HUES6 (cell line): Measurements from ENCODE around the gene CDH2.

Source experiments
- H3K27ac ChIP-seq: 2 replicates; pipeline ENCODE4 v1.7.0; 2013; ENCODE audit warnings: low read depth, mild to moderate bottlenecking, low read length, inconsistent platforms
- H3K27me3 ChIP-seq: 2 replicates; pipeline ENCODE4 v1.6.1; 2013; ENCODE audit warnings: low read length; ENCODE audit not compliant: control insufficient read depth, insufficient read depth
- H3K36me3 ChIP-seq: 2 replicates; pipeline ENCODE4 v1.6.1; 2013; ENCODE audit warnings: low read length; ENCODE audit not compliant: control insufficient read depth, insufficient read depth
- H3K4me1 ChIP-seq: 2 replicates; pipeline ENCODE4 v1.6.1; 2013; ENCODE audit warnings: low read length; ENCODE audit not compliant: control insufficient read depth, insufficient read depth
- H3K4me3 ChIP-seq: 2 replicates; pipeline ENCODE4 v1.5.1; 2013; ENCODE audit warnings: low read depth, low read length
- H3K9ac ChIP-seq: one replicate; pipeline ENCODE4 v1.6.1; 2013; ENCODE audit warnings: mild to moderate bottlenecking, low read length
- H3K9me3 ChIP-seq: 2 replicates; pipeline ENCODE4 v1.6.1; 2013; ENCODE audit warnings: low read depth, low read length; ENCODE audit not compliant: control insufficient read depth, insufficient read depth

The CDH2 gene

GRCh38 chr18:27959101-27959500, 217.8 kb downstream of the CDH2 start:
- no peaks in the 10 kb centered on the region for H3K4me1 ChIP-seq
- no peaks in the 10 kb centered on the region for H3K9me3 ChIP-seq
- peaks cover 34% of the 10 kb centered on the region; the same call in 1 of the 2 replicates for H3K36me3 ChIP-seq
- no peak overlapping the region for H3K9ac ChIP-seq
- no peaks in the 10 kb centered on the region for H3K27me3 ChIP-seq
- no peak overlapping the region for H3K4me3 ChIP-seq
- no peak overlapping the region for H3K27ac ChIP-seq

GRCh38 chr18:27956001-27956640, 220.8 kb downstream of the CDH2 start:
- peaks cover 19% of the 10 kb centered on the region; the same call in 1 of the 2 replicates for H3K36me3 ChIP-seq
- H3K9me3 ChIP-seq = no peaks in the 10 kb centered on the region
- no peak overlapping the region for H3K27ac ChIP-seq
- no peak overlapping the region for H3K4me3 ChIP-seq
- no peak overlapping the region for H3K9ac ChIP-seq
- H3K4me1 ChIP-seq = no peaks in the 10 kb centered on the region
- no peaks in the 10 kb centered on the region for H3K27me3 ChIP-seq

DNA sequence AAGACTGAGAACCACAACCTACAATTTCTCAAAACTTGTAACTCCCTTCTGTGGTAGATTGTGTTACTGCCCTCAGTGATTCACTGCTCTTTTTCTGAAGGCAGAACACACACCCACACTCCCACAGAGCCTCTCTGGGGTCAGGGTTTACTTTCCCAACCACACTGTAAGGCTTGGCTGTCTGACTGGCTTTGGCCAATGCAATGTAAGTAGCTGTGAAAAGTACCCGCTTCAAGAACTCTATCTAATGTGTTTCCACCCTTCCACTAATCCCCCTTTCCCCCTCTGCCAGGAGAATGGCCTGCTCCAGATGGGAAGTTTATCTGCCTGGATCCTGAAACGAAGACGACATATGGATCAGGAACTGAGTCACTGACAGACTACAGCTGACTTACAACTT, 222.7 kb downstream of the CDH2 start:
- Histone ChIP-seq H3K27ac (no peak overlapping the region), H3K9me3 (no peaks in the 10 kb centered on the region), H3K4me3 (no peak overlapping the region), H3K9ac (no peak overlapping the region), H3K27me3 (no peaks in the 10 kb centered on the region), H3K36me3 (peaks cover 9% of the 10 kb centered on the region), H3K4me1 (no peaks in the 10 kb centered on the region)

DNA sequence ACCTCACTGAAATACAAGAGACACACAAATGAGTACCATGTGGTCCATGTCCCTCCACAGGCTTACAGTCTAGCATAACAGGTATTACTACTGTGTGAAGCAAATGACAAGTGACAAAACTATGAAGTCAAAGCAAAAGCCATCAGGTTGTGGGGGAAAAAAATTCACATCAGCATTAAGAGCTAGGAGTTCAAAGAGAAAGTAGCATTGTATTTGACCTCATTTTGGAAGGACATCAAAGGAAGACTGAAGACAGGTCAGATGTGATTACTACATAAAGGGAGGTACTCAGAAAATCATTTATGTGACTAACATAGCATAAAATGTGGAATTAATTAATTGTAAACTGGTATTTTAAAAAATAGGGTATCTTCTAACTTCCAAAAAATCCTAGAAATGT, 224.2 kb downstream of the CDH2 start:
- Histone ChIP-seq H3K27ac (no peak overlapping the region), H3K9ac (no peak overlapping the region), H3K4me3 (no peak overlapping the region), H3K9me3 (no peaks in the 10 kb centered on the region), H3K36me3 (peaks cover 6% of the 10 kb centered on the region; the same call in 1 of the 2 replicates), H3K27me3 (no peaks in the 10 kb centered on the region), H3K4me1 (no peaks in the 10 kb centered on the region)

DNA sequence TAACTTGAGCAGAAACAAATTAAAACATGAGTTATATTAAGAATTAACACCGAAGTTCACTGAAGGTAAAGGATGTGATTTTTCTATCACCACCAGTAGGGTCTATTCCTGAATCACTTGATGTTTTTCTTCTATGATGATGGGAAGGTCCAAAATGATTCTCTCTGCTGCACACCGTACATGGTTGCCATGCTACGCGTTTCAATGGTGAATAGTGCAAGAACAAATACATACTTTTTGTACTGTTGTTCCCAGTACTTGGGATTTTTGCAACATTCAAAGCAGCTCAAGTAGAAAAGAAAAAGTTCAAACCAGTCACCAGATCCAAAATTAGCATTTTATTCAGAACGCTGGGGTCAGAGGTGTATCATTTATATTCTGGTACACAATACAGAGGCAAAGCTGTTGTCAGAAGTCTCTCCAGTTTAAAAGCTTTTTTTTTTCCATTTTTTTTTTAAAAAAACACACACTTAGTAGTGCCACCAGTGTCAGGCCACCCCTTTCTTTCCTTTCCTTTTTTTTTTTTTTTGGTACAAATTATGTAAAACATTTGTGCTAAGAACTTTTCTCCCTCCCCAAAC, 226.2 kb downstream of the CDH2 start:
- H3K4me3 ChIP-seq = no peak overlapping the region
- no peaks in the 10 kb centered on the region for H3K4me1 ChIP-seq
- no peaks in the 10 kb centered on the region for H3K27me3 ChIP-seq
- H3K36me3 ChIP-seq = peaks cover 4% of the 10 kb centered on the region; the same call in 1 of the 2 replicates
- H3K27ac ChIP-seq = no peak overlapping the region
- H3K9ac ChIP-seq = no peak overlapping the region
- no peaks in the 10 kb centered on the region for H3K9me3 ChIP-seq

DNA sequence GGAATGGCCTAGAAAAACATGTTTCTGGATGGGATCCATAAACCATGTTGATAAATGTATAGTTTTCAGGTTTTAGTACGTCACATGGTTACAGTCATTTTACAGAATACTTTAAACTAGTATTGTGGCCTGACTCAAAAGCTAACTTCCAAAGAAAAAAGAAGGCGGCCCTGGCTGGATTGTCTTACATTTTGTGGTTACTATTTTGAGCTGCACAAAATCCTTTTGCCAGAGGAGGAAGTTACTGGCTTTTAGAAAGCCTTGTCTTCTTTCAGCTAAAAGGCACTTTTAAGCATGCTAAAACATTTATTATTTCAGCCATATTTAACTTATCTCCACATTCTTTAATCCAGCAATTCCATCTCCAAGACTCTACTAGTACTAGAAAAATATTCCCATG, 227.9 kb downstream of the CDH2 start:
- Histone ChIP-seq H3K27ac (no peak overlapping the region), H3K9ac (no peak overlapping the region), H3K4me3 (no peak overlapping the region), H3K36me3 (peaks cover 4% of the 10 kb centered on the region; the same call in 1 of the 2 replicates), H3K4me1 (no peaks in the 10 kb centered on the region), H3K9me3 (no peaks in the 10 kb centered on the region), H3K27me3 (no peaks in the 10 kb centered on the region)

- H3K9me3 ChIP-seq = no peaks in the 10 kb centered on the region
- H3K4me1 ChIP-seq = peaks cover 3% of the 10 kb centered on the region; the same call in 1 of the 2 replicates
- no peaks in the 10 kb centered on the region for H3K36me3 ChIP-seq
- H3K9ac ChIP-seq = no peak overlapping the region
- H3K4me3 ChIP-seq = no peak overlapping the region
- no peak overlapping the region for H3K27ac ChIP-seq
- no peaks in the 10 kb centered on the region for H3K27me3 ChIP-seq
Observed at GRCh38 chr18:27942706-27943105, 234.2 kb downstream of the CDH2 start.

DNA sequence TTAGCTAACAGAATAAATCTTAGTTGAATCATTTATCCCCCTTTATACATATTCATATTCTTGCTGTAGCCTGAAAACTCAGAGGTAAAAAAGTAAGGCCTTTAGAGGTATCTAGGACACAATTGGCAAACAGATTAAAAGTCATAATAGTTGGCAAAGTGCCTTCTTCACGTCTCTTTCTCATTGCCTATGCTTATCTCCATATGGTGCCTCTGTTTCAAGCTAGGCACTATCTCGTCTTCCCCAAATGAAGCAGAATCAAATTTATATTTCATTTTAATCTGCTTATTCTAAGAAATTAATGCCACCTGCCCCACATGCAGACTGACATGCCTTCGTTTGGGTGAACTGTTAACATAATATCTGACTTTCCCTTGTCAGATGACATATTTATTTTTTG, 245.4 kb downstream of the CDH2 start:
- Histone ChIP-seq H3K4me3 (no peak overlapping the region), H3K9ac (no peak overlapping the region), H3K27me3 (no peaks in the 10 kb centered on the region), H3K27ac (no peak overlapping the region), H3K4me1 (no peaks in the 10 kb centered on the region), H3K9me3 (no peaks in the 10 kb centered on the region), H3K36me3 (no peaks in the 10 kb centered on the region)

DNA sequence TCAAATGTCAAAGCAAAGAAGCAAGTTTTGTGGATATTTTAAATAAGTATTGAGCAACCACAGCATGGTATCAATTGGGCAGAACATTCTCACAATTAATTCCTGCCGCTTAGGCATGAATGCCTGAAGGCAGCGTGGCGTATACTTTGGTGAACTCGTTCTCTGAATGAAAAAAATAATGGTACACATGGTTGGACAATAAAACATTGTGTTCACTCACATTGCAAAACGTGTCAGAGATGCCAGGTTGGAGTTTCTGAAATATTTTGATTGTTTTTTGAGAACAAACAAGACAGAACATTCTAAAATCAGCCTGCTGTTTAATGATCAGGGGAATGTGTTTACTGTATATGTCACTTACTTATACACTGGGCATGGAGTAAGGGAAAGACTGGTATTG, 254.2 kb downstream of the CDH2 start:
- H3K36me3 ChIP-seq = no peaks in the 10 kb centered on the region
- H3K9ac ChIP-seq = no peak overlapping the region
- H3K9me3 ChIP-seq = no peaks in the 10 kb centered on the region
- H3K27ac ChIP-seq = peak overlapping the region; percentile 45; the same call in 1 of the 2 replicates
- no peaks in the 10 kb centered on the region for H3K27me3 ChIP-seq
- H3K4me1 ChIP-seq = peaks cover 17% of the 10 kb centered on the region
- no peak overlapping the region for H3K4me3 ChIP-seq

DNA sequence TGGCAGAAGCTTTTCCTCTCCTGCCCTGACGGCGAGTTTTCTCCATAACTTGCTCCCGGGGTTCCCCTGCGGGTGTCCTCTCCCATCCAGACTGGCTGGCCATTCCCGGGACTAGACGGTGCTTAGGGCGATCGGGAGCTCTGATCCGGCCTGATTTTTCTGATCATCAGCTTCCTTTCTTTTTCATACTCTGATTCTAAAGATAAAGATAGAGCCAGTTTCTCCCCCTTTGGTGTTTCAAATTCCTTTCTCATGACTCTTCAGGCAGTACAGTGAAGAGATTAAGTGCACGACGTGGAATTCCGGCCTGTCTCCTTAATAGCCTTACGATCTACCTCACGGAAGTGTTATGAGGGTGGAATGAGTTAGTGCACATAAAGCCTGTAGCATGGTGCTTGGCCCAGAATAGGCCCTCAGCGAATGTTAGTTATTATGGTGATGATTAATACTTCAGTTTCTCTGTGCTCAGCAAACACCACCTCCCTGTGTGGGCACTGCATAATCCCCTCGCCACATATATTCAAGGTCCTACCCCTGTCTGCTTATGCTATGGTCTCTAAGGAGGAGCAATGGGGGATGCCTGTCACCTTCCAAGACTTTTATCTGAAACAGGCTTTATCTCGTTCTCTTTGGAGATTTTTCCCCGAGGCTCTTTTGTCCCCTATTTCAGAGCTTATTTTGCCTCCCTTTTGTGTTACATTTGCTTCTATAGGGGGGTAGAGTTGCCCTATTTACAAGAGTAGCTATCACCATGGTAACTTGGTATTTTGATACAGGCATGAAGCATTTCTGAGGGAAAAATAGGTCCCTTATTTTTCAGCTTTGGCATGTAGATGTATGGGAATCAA, 254.8 kb downstream of the CDH2 start:
- Histone ChIP-seq H3K4me3 (no peak overlapping the region), H3K9me3 (no peaks in the 10 kb centered on the region), H3K27ac (peak overlapping the region; percentile 45; the same call in 1 of the 2 replicates), H3K27me3 (no peaks in the 10 kb centered on the region), H3K36me3 (no peaks in the 10 kb centered on the region), H3K4me1 (peaks cover 17% of the 10 kb centered on the region), H3K9ac (peak overlapping the region; percentile 47)

DNA sequence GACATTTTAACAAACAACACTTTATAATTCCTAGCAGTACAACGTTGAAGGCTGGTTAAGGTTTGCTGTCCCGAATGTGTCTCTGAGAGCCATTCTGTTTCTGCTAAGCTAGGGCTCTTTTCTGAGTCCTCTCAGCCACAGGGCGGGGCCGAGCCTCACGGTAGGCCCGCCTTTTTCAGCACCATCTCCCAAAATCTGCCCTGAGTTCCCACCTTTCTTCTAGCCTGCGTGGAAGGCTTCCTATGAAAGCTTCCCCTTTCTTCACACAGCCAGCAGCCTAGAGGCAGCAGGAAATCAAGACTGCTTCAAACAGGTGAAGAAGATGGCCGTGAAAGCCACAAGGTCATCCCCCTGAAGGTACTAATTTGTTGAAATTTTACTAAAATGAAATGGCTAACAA, 255.5 kb downstream of the CDH2 start:
- Histone ChIP-seq H3K9me3 (no peaks in the 10 kb centered on the region), H3K27ac (no peak overlapping the region), H3K4me1 (peaks cover 17% of the 10 kb centered on the region), H3K9ac (no peak overlapping the region), H3K4me3 (no peak overlapping the region), H3K27me3 (no peaks in the 10 kb centered on the region), H3K36me3 (no peaks in the 10 kb centered on the region)
